Stomach (tissue), 9 donors: ENCODE results near the gene IL1B. TPM values are rescaled to one million over a fixed set of nuclear protein-coding genes. Genes with fewer than 3 reads are reported as not detected.

Source experiments
- DNase-seq, 2 donors: peaks; one replicate each; pipeline versions ENCODE4 v3.0.0 to v3.0.0-alpha.2; 2013 to 2019
- H3K27ac ChIP-seq, 5 donors: fragments of 200-600 bp in 4 of 5; sonication (generic) in 4 of 5; one replicate each; pipeline ENCODE4 v1.5.1; 2013 to 2019; ENCODE audit warnings: mild to moderate bottlenecking in 1 of 5, moderate library complexity in 1 of 5
- H3K27me3 ChIP-seq, 3 donors: fragments of 200-600 bp; sonication (generic); one replicate each; pipeline ENCODE4 v1.5.1; 2017 to 2019; ENCODE audit warnings: mixed run types in 1 of 3
- H3K36me3 ChIP-seq, 4 donors: fragments of 200-600 bp; sonication (generic); 1 replicate in 3 of 4; 2 replicates in 1 of 4; pipeline ENCODE4 v1.5.1; 2016 to 2019
- H3K4me1 ChIP-seq, 4 donors: fragments of 200-600 bp; sonication (generic); one replicate each; pipeline ENCODE4 v1.5.1; 2016 to 2019
- H3K4me3 ChIP-seq, 4 donors: fragments of 200-600 bp; sonication (generic) in 3 of 4; one replicate each; pipeline ENCODE4 v1.5.1; 2016 to 2019; ENCODE audit warnings: mild to moderate bottlenecking in 1 of 4
- H3K9me3 ChIP-seq, 4 donors: fragments of 200-600 bp; sonication (generic); one replicate each; pipeline ENCODE4 v1.5.1; 2016 to 2019
- EP300 ChIP-seq: sonication (generic); formaldehyde crosslinking; IDR thresholded peaks from one replicate; pipeline ENCODE4 v1.6.1; 2017; ENCODE audit warnings: antibody characterized with exemption
- POLR2A ChIP-seq, 4 donors: fragments of 450-650 bp; IDR thresholded peaks; one replicate each; pipeline ENCODE4 v1.6.1; 2016; ENCODE audit warnings: antibody characterized with exemption in 4 of 4, control low read depth in 2 of 4, mild to moderate bottlenecking in 1 of 4, moderate library complexity in 1 of 4
- POLR2AphosphoS5 ChIP-seq, 3 donors: sonication (generic); formaldehyde crosslinking; IDR thresholded peaks; one replicate each; pipeline ENCODE4 v1.6.1; 2016; ENCODE audit warnings: antibody characterized with exemption in 3 of 3
- WGBS, 5 donors: extraction: QIAGEN DNeasy Blood & Tissue Kit in 3 of 5; methylation state at CpG; one replicate each; pipeline versions ENCODE4 v1.1.5 to v1.1.7; 2013 to 2018; 5-methylcytosine and 5-hydroxymethylcytosine counted together
- intact Hi-C: fragments of 100-400 bp; cut with DNase I; formaldehyde crosslinking; loops from one replicate; pipeline ENCODE4 v1.15.1; 2023; ENCODE audit warnings: low total_unique reads
- polyA plus RNA-seq, 3 donors: library from polyadenylated mRNA; stranded (reverse); fragments of 200-250 nt; gene quantifications; one replicate each; pipeline ENCODE4 v1.2.3, GENCODE V29; 2013
- total RNA-seq, 5 donors: library from RNA; depleted of rRNA; stranded (reverse); fragments of >200 nt; gene quantifications; one replicate each; pipeline versions ENCODE4 v1.1.0 to v1.2.3, GENCODE V29; 2014 to 2016
- TF ChIP-seq, protein P1 (sequence below), 7 experiments: fragments of 450-650 bp in 4 of 7; fragments of 200-600 bp in 3 of 7; sonication (generic) in 3 of 7; IDR thresholded peaks; one replicate each; pipeline ENCODE4 v1.5.1; 2016 to 2019; ENCODE audit warnings: antibody characterized with exemption in 7 of 7, control low read depth in 2 of 7, mild to moderate bottlenecking in 1 of 7
- donor health status: healthy with polysubstance abuse.
- donor health status: Bipolar disorder and iron deficiency.
- donor health status: healthy.

IL1B gene
- total and polyA plus RNA-seq, 8 donors = 1.2 to 64.9 (median 14.4) TPM

DNA sequence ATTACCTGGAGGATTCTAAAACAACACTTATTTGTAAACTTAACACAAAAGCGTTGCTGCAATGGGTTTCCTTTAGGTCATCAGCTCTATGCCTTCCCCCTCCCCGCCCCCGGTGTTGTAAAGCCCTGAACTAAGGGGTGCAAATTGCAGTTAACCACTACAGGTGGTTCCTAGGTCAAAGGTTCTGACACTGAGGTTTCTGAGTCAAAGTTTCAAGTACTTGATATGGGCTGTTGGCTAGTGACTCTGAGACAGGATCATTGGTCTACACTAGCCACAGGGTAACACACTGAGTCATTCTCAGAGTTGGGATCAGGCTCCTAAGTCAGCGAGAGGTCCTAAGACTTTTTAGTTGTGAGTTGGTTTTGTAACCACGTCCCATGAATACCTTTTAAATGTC lies 15.4 kb downstream of the IL1B start:
- Histone ChIP-seq H3K27me3 (no peaks in the 10 kb centered on the region), H3K4me3 (no peak overlapping the region), H3K4me1 (peaks cover 0 to 20% (median 10%) of the 10 kb centered on the region in 4 donors), H3K9me3 (no peaks in the 10 kb centered on the region), H3K36me3 (no peaks in the 10 kb centered on the region), H3K27ac (no peak overlapping the region)
- 60 to 68% (median 66%) methylated on average over 5 of the region's 5 CpGs for WGBS, 5 donors
- TF ChIP-seq, protein P1, sequence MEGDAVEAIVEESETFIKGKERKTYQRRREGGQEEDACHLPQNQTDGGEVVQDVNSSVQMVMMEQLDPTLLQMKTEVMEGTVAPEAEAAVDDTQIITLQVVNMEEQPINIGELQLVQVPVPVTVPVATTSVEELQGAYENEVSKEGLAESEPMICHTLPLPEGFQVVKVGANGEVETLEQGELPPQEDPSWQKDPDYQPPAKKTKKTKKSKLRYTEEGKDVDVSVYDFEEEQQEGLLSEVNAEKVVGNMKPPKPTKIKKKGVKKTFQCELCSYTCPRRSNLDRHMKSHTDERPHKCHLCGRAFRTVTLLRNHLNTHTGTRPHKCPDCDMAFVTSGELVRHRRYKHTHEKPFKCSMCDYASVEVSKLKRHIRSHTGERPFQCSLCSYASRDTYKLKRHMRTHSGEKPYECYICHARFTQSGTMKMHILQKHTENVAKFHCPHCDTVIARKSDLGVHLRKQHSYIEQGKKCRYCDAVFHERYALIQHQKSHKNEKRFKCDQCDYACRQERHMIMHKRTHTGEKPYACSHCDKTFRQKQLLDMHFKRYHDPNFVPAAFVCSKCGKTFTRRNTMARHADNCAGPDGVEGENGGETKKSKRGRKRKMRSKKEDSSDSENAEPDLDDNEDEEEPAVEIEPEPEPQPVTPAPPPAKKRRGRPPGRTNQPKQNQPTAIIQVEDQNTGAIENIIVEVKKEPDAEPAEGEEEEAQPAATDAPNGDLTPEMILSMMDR (IDR thresholded peaks at IDR 0.05) = no peak
- TF ChIP-seq EP300 (no peak), POLR2AphosphoS5 (IDR thresholded peaks at IDR 0.05) (no peak), POLR2A (IDR thresholded peaks at IDR 0.05) (no peak)
- intact Hi-C loops = no loop called here
- no peak for DNase-seq

DNA sequence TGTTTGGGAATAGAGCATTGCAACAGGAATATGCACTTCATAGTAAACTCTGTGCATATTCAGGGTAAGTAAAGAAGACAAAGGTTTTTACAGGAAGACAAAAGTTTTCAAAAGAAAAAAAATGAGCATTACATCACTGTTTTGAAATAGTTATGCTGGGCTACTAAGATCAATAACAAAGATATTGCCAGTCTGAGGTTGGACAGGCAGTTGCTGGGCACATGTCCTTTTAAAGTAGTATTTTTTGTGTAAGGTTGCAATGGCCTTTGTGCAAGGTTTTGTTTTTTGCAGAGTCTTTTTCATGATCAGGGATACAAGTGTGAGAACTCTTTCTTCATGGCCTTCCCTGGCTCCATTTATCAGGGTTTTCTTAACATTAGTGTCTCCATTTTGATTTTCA lies 16.2 kb downstream of the IL1B start:
- Histone ChIP-seq H3K4me3 (no peak overlapping the region), H3K27ac (no peak overlapping the region)

DNA sequence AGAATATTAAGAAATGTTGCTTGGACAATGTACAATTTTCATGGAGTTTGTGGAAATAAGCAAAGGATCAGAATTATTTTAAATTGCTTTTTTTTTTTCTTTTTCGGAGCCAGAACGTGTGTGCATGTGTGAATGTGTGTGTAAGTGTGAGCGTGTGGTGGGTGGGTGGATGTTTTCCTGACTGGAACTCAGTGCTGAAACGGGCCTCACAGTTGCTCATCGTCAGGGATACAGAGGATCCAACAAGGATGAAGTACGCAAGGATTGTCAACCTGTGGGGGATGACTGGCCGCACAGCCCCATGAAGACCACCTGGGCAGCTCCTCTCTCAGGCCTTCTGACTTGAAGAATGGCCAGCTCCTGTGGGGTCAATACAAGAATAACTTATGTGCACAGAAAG lies 17.5 kb downstream of the IL1B start:
- Histone ChIP-seq H3K36me3 (no peaks in the 10 kb centered on the region), H3K27ac (no peak overlapping the region), H3K4me1 (peaks cover 0 to 10% (median 3%) of the 10 kb centered on the region in 4 donors), H3K9me3 (no peaks in the 10 kb centered on the region), H3K27me3 (no peaks in the 10 kb centered on the region), H3K4me3 (no peak overlapping the region)
- 75 to 96% (median 89%) methylated on average over 7 of the region's 7 CpGs for WGBS, 5 donors
- no peak for TF ChIP-seq POLR2AphosphoS5 (IDR thresholded peaks at IDR 0.05)
- TF ChIP-seq, protein P1 (IDR thresholded peaks at IDR 0.05) = no peak
- no peak for TF ChIP-seq EP300
- no peak for TF ChIP-seq POLR2A (IDR thresholded peaks at IDR 0.05)
- intact Hi-C loops = no loop called here
- DNase-seq = no peak

More for the DNA sequence above, 16.2 kb downstream of the IL1B start:
- Histone ChIP-seq H3K27me3 (no peaks in the 10 kb centered on the region), H3K36me3 (no peaks in the 10 kb centered on the region), H3K9me3 (no peaks in the 10 kb centered on the region), H3K4me1 (peaks cover 0 to 20% (median 10%) of the 10 kb centered on the region in 4 donors)
- DNase-seq = no peak
- TF ChIP-seq POLR2AphosphoS5 (IDR thresholded peaks at IDR 0.05) (no peak), POLR2A (IDR thresholded peaks at IDR 0.05) (no peak), EP300 (no peak)
- TF ChIP-seq, protein P1 (IDR thresholded peaks at IDR 0.05) = no peak
- intact Hi-C loops = no loop called here

DNA sequence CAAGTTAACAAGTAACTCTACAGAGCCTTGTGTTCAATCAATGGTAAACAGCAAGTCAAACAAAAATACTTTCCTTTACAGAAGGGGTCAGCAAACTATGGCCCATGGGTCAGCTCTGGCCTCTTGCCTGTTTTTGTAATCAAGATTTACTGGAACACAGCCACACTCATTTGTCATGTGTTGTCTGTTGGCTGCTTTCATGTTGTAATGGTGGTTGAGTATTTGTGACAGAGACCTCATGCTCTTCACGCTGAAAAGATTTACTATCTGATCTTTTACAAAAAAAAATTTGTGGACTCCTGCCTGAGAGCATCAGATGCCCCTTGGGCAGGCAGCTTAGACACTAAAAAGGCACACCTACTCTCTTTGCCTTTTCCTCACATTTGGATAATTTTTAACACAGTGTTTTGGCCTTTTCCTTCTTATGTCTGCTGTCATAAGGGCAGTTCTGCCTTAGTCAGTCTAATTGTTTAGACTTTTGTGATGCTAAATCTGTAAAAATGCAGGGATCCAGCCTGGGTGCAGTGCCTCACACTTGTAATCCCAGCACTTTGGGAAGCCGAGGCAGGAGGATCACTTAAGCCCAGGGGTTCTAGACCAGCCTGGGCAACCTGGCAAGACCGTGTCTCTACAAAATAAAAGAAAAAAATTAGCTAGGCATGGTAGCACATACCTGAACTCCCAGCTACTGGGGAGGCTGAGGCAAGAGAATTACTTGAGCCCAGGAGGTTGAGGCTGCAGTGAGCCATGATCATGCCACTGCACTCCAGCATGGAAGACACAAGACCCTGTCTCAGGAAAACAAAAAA lies 18.3 kb downstream of the IL1B start:
- intact Hi-C loops = no loop called here
- WGBS, 5 donors = 63 to 70% (median 63%) methylated on average over 3 of the region's 3 CpGs
- H3K36me3 ChIP-seq = no peaks in the 10 kb centered on the region
- peak in 1 of 2 donors; percentile 35 for DNase-seq
- TF ChIP-seq, protein P1 (IDR thresholded peaks at IDR 0.05) = no peak
- TF ChIP-seq POLR2A (IDR thresholded peaks at IDR 0.05) (no peak), POLR2AphosphoS5 (IDR thresholded peaks at IDR 0.05) (no peak), EP300 (no peak)
- no peak overlapping the region for H3K4me3 ChIP-seq
- H3K9me3 ChIP-seq = no peaks in the 10 kb centered on the region
- H3K27ac ChIP-seq = no peak overlapping the region
- no peaks in the 10 kb centered on the region for H3K27me3 ChIP-seq
- peaks cover 0 to 14% (median 5%) of the 10 kb centered on the region in 4 donors for H3K4me1 ChIP-seq
